Neural crest cell (in vitro differentiated cells): Measurements from ENCODE around the gene SRRM4. TPM values are rescaled to one million over a fixed set of nuclear protein-coding genes. Genes with fewer than 3 reads are reported as not detected.

Experiments used
- DNase-seq: peaks from one replicate; pipeline ENCODE4 v3.0.0; 2021; ENCODE audit warnings: low read depth, mixed read lengths, low spot score
- H3K27ac Mint-ChIP-seq: one replicate; pipeline ENCODE4 v1.8.0; 2021; ENCODE audit warnings: mild to moderate bottlenecking, mixed read lengths; ENCODE audit not compliant: unreplicated experiment
- H3K27me3 Mint-ChIP-seq: 2 replicates; pipeline ENCODE4 v1.8.0; 2021; ENCODE audit warnings: low read depth, mild to moderate bottlenecking, mixed read lengths
- H3K36me3 Mint-ChIP-seq: 2 replicates; pipeline ENCODE4 v1.8.0; 2021; ENCODE audit warnings: low read depth, mild to moderate bottlenecking, mixed read lengths
- H3K4me1 Mint-ChIP-seq: 2 replicates; pipeline ENCODE4 v1.8.0; 2021; ENCODE audit warnings: mixed read lengths
- H3K4me3 Mint-ChIP-seq: one replicate; pipeline ENCODE4 v1.8.0; 2021; ENCODE audit warnings: mild to moderate bottlenecking, mixed read lengths
- H3K9me3 Mint-ChIP-seq: 2 replicates; pipeline ENCODE4 v1.8.0; 2021; ENCODE audit warnings: mixed read lengths
- CTCF ChIP-seq: fragments of 200-600 bp; sonication (generic); conservative IDR thresholded peaks from 2 replicates; pipeline ENCODE4 v1.5.0; 2021; ENCODE audit warnings: antibody characterized with exemption, mild to moderate bottlenecking
- total RNA-seq: library from RNA; stranded (reverse); gene quantifications from 2 replicates; pipeline ENCODE4 v1.2.1, GENCODE V29; 2021

Gene SRRM4
- total RNA-seq, 1 donor from 2014 or later, result 10.8 TPM

- H3K9me3 Mint-ChIP-seq, result no peaks in the 10 kb centered on the region
- peaks cover 9% of the 10 kb centered on the region for H3K4me1 Mint-ChIP-seq
- H3K4me3 Mint-ChIP-seq, result no peak overlapping the region
- no peaks in the 10 kb centered on the region for H3K36me3 Mint-ChIP-seq
- DNase-seq, result no peak
- TF ChIP-seq CTCF, result no peak
- peaks cover 22% of the 10 kb centered on the region for H3K27me3 Mint-ChIP-seq
- no peak overlapping the region for H3K27ac Mint-ChIP-seq
These were observed 190.5 kb downstream of the SRRM4 start for GRCh38 chr12:119171691-119172425.

GRCh38 chr12:119175081-119175480 is 193.7 kb downstream of the SRRM4 start:
- DNase-seq, result no peak
- Mint-ChIP-seq H3K9me3 (no peaks in the 10 kb centered on the region), H3K4me1 (peaks cover 32% of the 10 kb centered on the region), H3K27ac (no peak overlapping the region), H3K27me3 (peaks cover 14% of the 10 kb centered on the region), H3K36me3 (no peaks in the 10 kb centered on the region), H3K4me3 (no peak overlapping the region)
- TF ChIP-seq CTCF, result no peak

GRCh38 chr12:119176267-119177055 is 195.1 kb downstream of the SRRM4 start:
- peaks cover 32% of the 10 kb centered on the region for H3K4me1 Mint-ChIP-seq

GRCh38 chr12:119177056-119177325 is 195.7 kb downstream of the SRRM4 start:
- H3K36me3 Mint-ChIP-seq, result no peaks in the 10 kb centered on the region
- TF ChIP-seq CTCF, result no peak
- peaks cover 8% of the 10 kb centered on the region for H3K27me3 Mint-ChIP-seq
- no peak overlapping the region for H3K4me3 Mint-ChIP-seq
- no peak for DNase-seq
- H3K27ac Mint-ChIP-seq, result no peak overlapping the region
- peaks cover 32% of the 10 kb centered on the region for H3K4me1 Mint-ChIP-seq
- no peaks in the 10 kb centered on the region for H3K9me3 Mint-ChIP-seq

More at GRCh38 chr12:119176267-119177055, 195.1 kb downstream of the SRRM4 start:
- Mint-ChIP-seq H3K4me3 (no peak overlapping the region), H3K27me3 (peaks cover 10% of the 10 kb centered on the region), H3K9me3 (no peaks in the 10 kb centered on the region), H3K36me3 (no peaks in the 10 kb centered on the region), H3K27ac (peak overlapping the region; percentile 67)
- DNase-seq, result no peak
- no peak for TF ChIP-seq CTCF

- no peaks in the 10 kb centered on the region for H3K9me3 Mint-ChIP-seq
- peaks cover 32% of the 10 kb centered on the region for H3K4me1 Mint-ChIP-seq
- H3K27ac Mint-ChIP-seq, result no peak overlapping the region
- no peak for TF ChIP-seq CTCF
- H3K4me3 Mint-ChIP-seq, result no peak overlapping the region
- H3K27me3 Mint-ChIP-seq, result peaks cover 6% of the 10 kb centered on the region
- DNase-seq, result no peak
- H3K36me3 Mint-ChIP-seq, result no peaks in the 10 kb centered on the region
These were observed 196.5 kb downstream of the SRRM4 start for GRCh38 chr12:119177724-119178380.
